GM21529 (cell line): ENCODE measurements around the gene ASB4.
"Not testable (repeated sequence)": the region's sequence is repeated elsewhere in the genome, so short reads cannot be mapped to it uniquely, and the experiment has no call there.

Experiments used
- ATAC-seq: cut with Tn5 transposase; IDR thresholded peaks from one replicate; pipeline ENCODE4 v1.9.1; 2021; ENCODE audit not compliant: unreplicated experiment

ASB4 gene, protein sequence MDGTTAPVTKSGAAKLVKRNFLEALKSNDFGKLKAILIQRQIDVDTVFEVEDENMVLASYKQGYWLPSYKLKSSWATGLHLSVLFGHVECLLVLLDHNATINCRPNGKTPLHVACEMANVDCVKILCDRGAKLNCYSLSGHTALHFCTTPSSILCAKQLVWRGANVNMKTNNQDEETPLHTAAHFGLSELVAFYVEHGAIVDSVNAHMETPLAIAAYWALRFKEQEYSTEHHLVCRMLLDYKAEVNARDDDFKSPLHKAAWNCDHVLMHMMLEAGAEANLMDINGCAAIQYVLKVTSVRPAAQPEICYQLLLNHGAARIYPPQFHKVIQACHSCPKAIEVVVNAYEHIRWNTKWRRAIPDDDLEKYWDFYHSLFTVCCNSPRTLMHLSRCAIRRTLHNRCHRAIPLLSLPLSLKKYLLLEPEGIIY

DNA sequence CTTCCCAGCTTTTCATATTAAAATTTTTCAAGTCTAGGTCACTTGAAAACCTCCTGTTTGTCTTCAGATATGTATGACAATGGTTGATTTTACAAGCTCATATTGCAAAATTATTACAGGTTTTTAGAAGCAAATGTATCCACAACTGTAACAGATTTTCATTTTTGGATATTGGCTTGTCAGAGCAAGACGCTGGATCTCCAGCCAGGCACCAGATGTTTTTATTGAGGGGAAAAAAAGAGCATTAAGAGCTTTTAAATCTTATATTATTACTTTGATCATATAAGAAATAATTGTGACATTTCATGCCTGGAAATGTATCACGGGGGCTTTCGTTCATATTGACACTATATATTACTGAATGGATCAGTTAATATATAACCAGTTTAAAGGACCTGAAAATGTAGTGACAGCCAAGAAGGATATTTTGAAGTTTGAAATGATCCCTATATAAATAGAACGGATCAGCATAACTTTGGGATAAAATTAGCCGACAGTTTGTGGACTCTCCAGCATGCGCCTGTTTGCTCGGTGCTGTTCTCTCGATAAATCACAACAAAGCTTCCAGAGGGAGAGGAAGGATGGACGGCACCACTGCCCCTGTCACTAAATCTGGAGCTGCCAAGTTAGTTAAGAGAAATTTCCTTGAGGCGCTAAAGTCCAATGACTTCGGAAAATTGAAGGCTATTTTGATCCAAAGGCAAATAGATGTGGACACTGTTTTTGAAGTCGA is at the start of gene ASB4:
TSS of gene ASB4 (plus strand) at position 553 of the 733 bp plus-strand sequence. CDS start at position 582, 29 bp downstream.
- ATAC-seq = no peak

- ATAC-seq = no peak
Measured at GRCh38 chr7:95436407-95436806, 49.3 kb upstream of the ASB4 start.

DNA sequence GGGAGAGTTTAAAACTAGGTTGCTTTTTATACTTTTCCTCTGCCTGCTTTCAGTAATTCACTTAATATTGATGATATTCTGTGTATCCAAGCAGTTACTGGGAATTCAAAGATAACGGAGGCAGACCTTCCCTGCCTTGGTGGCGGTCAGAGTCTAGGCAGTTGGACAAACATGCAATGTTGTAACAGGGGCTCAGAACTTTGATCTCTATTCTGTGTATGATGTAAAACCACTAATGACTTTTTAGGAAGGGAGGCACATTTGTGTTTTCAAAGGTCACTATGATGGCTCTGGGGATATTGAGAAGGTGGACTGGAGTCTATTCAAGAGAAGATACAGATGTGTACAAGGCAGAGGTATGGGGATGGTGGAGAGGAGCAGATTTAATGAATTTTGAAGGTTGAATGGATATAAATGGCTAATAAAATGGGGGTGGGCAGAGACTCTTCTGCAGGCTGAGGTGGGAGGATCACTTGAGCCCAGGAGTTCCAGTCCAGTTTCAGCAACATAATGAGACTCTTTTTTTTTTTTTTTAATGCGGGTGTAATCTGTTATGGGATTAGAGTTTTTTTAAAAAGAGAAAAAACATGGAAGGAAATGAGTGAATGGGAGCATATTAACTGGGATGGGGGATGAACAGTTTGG is 45.2 kb upstream of the ASB4 start:
- ATAC-seq = no peak

DNA sequence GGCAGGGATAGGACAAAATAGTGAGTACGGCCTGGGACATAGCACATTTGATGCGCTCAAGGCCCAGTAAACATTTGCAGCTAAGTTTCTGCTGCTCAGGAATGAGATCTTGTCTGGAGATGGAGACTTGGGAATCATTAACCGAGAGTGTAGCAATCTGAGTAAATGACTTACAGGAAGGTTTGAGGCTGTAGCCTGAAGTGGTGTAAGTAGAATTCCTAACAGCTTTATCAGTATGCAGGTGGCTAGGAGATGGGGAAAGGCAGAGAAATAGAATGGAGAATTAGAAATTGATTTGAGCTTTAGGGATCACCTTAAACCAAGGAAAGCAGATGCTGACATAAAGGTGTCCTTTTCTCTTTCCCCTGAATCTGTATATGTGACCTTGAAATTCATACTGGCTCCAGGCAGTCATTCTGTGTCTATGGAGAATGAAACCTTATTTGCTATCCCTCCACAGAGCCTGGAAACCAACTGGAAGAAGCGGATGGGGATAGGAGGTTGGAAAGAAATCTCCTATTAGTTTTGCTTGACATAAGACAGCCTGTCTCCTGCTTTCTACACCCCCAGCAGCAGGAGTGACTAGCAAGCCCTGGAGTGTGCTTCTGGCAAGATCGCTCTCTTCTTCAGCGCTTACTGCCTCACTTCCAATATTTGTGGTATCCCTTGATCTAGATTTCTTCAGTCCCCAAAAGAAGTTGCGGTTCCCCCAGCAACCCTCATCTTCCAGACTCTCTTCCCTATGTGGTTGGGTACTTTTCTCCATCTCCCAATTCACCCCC is 44.5 kb upstream of the ASB4 start:
- ATAC-seq = no peak

DNA sequence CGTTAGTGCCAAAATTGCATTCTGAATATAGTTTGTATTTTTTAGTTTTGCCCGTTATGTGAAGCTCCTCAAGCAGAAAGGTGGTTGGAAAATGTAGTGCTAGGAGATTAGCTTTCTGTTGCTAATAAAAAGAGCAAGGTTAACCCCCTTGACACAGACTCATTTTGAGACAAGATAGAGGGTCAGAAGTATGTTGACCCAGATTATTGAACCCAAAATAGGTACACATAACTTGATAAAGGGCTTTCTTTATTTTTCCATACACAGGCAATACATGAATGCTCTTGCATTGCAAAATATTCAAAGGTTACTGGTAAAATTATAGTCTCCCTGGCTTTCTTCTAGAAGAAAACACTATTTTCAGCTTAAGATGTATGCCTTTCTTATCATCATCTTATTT is 40.9 kb upstream of the ASB4 start:
- ATAC-seq = no peak

- no peak for ATAC-seq
Measured at GRCh38 chr7:95446618-95447017, 39.1 kb upstream of the ASB4 start.

DNA sequence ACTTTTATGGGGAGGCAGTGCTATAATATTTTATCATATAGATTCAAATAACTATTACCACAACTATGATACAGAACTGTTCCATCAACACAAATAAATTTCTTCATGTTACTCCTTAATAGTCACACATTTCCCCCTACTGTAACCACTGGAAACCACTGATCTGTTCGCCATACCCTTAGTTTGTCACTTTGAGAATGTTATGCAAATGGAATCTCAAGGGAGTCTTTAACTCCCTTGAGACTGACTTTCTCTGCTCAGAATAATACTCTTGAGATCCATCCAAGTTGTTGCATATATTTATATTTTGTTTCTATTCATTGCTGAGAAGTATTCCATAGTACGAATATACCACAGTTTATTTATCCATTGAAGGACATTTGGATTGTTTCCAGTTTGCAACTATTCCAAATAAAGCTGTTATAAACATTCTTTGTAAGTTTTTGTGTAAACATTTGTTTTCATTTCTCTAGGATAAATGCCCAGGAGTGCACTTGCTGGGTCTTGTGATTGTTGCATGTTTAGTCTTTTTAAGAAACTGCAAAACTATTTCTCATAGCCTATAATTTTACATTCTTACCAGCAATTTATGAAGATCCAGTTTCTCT is 31.2 kb upstream of the ASB4 start:
- peak; percentile 66 for ATAC-seq

DNA sequence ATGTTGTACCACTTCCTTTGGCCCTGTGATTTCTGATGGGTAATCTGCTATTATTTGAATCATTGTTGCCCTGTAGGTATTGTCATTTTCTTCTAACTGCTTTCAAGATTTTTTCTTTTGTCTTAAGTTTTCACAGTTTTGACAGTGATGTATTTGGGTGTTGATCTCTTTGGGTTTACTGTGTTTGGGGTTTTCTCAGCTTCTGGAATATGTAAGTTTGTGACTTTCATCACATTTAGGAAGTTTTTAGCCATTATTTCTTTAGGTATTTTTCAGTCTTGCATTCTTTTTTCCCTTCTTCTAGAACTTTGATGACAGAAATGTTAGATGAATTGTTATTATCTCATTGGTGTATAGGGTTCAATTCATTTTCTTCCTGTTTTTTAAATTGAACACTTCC is 27.8 kb upstream of the ASB4 start:
- no peak for ATAC-seq

GRCh38 chr7:95460653-95461052 is 25.1 kb upstream of the ASB4 start:
- not testable (repeated sequence) for ATAC-seq

GRCh38 chr7:95467912-95468607 is 17.7 kb upstream of the ASB4 start:
- ATAC-seq = no peak

- no peak for ATAC-seq
Measured at GRCh38 chr7:95469187-95469586, 16.6 kb upstream of the ASB4 start.

DNA sequence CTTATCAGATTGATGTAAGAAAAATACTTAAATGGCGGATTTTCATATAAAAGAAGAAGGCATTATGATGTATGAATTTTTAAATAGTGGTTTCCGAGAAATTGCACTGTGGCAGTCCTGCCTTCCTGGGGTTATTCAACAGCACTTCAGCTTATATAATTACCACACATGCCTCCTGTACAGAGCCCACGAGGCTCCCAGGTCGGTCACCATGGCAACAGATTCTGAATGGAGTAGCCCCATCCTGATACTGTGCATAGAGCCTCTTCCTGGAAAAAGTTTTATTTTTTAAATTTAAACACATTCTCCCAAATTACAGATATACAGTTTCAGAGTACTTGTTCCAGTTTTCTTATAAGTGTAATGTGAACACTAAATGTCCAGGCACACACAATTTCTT is 15.9 kb upstream of the ASB4 start:
- no peak for ATAC-seq

GRCh38 chr7:95470452-95470851 is 15.3 kb upstream of the ASB4 start:
- peak; percentile 100 for ATAC-seq

DNA sequence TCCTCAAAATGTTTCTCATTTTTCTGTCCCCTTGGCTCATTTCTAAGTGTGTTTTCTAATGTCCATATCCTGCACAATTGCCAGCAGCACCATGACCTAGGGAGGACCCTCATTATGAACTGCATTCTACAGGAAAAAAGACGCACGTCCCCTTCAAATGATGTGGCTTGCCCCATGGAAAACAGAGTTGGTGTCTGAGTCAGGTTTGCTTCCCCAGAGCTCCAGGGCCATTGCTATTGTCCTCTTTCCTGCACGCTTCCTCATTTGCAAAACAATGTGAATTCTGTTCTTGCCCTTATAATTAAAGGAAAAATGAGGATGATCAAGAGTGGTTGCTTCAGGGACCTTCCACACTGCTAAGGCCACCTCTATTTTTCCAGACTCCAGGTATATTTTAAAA is 14.7 kb upstream of the ASB4 start:
- no peak for ATAC-seq

DNA sequence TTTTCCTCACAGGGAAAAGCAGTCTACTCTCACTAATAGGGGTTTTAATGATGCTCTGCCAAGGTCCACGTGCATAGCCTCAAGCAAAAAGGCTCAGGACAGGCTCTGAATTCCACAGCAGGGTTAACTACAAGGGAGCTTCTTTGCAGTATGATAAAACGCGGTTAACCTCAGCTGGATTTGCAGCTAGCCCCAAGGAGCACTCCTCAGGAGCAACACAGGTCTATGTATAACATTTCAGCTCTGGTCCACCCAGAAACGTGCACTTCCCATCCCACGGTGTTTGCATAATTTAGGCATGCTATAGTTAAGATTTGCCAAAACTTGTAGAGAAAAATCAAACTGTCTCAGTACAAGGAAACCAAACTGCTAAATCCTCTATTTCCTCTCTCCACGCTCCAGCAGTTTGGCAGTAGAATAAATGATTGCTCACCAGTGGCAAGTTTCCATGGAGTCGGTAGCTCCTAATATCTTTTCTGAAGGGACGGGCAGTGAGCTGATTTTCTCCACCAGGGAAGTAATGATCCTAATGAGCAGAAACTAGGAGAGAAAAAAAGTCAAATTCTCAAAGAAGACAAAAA is 13.1 kb upstream of the ASB4 start:
- ATAC-seq = no peak

- no peak for ATAC-seq
Measured at GRCh38 chr7:95473276-95473985, 12.3 kb upstream of the ASB4 start.

- no peak for ATAC-seq
Measured at GRCh38 chr7:95476072-95476847, 9.5 kb upstream of the ASB4 start.

DNA sequence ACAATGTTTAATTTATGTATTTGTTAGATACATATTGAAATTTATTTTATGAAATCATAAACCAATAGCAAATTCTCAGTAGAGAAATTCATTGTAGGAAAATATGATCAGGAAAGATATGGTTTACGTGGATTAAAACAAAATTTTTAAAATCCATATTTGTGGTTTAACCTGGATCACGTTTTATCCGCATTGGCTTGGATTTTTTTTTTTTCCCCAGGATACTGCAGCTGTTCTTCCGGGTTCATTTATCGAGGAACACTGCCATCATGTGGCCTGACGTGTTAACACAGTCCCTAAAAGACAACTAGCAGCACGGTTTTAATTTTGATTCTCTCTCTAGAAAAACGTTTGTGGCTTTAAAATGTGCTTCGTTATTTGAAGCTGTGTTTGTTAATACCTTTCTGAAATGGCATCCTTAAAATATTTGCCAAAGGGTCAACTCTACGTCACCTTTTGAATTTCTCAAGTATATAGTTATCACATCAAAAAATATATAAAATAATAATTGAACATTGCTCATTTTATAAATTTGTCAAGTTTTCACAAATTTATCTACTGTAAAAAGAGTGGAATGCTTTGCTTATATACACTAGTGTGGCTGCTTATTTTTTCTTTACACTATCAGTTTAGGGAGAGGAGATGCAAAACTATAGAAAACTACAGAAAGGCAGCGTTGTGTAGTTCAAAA is 8.7 kb upstream of the ASB4 start:
- ATAC-seq = peak; percentile 76
